Activated naive CD8-positive, alpha-beta T cell treated with anti-CD3 and anti-CD28 coated beads, Interleukin-2, amount 50 U/mL, for 24 hours (primary cell): Measurements from ENCODE around the gene RAP2B.
A peak's percentile ranks its signal among the peaks of the same experiment; 100 is the strongest.
"Not testable (repeated sequence)": the region's sequence is repeated elsewhere in the genome, so short reads cannot be mapped to it uniquely, and the experiment has no call there.

Experiments used
- ATAC-seq: fragments of 150-1000 bp; cut with Tn5 transposase; one replicate; pipeline ENCODE4 v1.10.0; 2021
- DNase-seq: peaks from one replicate; pipeline ENCODE4 v3.0.0; 2021
- H3K27ac Mint-ChIP-seq: one replicate; pipeline ENCODE4 v1.8.0; 2021; ENCODE audit warnings: mild to moderate bottlenecking, mixed read lengths
- H3K27me3 Mint-ChIP-seq: one replicate; pipeline ENCODE4 v1.8.0; 2021; ENCODE audit warnings: mixed read lengths
- H3K36me3 Mint-ChIP-seq: one replicate; pipeline ENCODE4 v1.8.0; 2021; ENCODE audit warnings: low read depth, mixed read lengths
- H3K4me1 Mint-ChIP-seq: one replicate; pipeline ENCODE4 v1.8.0; 2021; ENCODE audit warnings: mixed read lengths
- H3K4me3 Mint-ChIP-seq: one replicate; pipeline ENCODE4 v1.8.0; 2021; ENCODE audit warnings: mild to moderate bottlenecking, moderate library complexity, mixed read lengths
- H3K9me3 Mint-ChIP-seq: one replicate; pipeline ENCODE4 v1.8.0; 2021; ENCODE audit warnings: mixed read lengths

Gene RAP2B

GRCh38 chr3:153146191-153147053 lies 15.6 kb upstream of the RAP2B start:
- DNase-seq (no peak), ATAC-seq (peak; percentile 63)
- H3K27me3 Mint-ChIP-seq = no peaks in the 10 kb centered on the region
- no peak overlapping the region for H3K4me3 Mint-ChIP-seq
- H3K27ac Mint-ChIP-seq = no peak overlapping the region
- H3K9me3 Mint-ChIP-seq = peaks cover 5% of the 10 kb centered on the region
- H3K4me1 Mint-ChIP-seq = no peaks in the 10 kb centered on the region
- no peaks in the 10 kb centered on the region for H3K36me3 Mint-ChIP-seq

GRCh38 chr3:153150991-153151390 lies 11.0 kb upstream of the RAP2B start:
- Mint-ChIP-seq H3K4me3 (no peak overlapping the region), H3K9me3 (peaks cover 5% of the 10 kb centered on the region), H3K36me3 (no peaks in the 10 kb centered on the region), H3K27me3 (no peaks in the 10 kb centered on the region), H3K27ac (no peak overlapping the region), H3K4me1 (no peaks in the 10 kb centered on the region)
- DNase-seq (no peak), ATAC-seq (no peak)

GRCh38 chr3:153155786-153156185 lies 6.2 kb upstream of the RAP2B start:
- H3K27ac Mint-ChIP-seq, H3K4me3 Mint-ChIP-seq, H3K27me3 Mint-ChIP-seq, ATAC-seq, H3K9me3 Mint-ChIP-seq, H3K4me1 Mint-ChIP-seq, H3K36me3 Mint-ChIP-seq, DNase-seq: not testable (repeated sequence)

GRCh38 chr3:153158189-153158588 lies 3.8 kb upstream of the RAP2B start:
- Mint-ChIP-seq H3K27me3 (no peaks in the 10 kb centered on the region), H3K4me1 (peaks cover 13% of the 10 kb centered on the region), H3K27ac (no peak overlapping the region), H3K36me3 (no peaks in the 10 kb centered on the region), H3K9me3 (no peaks in the 10 kb centered on the region), H3K4me3 (no peak overlapping the region)
- no peak for ATAC-seq
- DNase-seq = no peak

- Mint-ChIP-seq H3K27ac (no peak overlapping the region), H3K27me3 (no peaks in the 10 kb centered on the region), H3K9me3 (no peaks in the 10 kb centered on the region), H3K36me3 (peaks cover 2% of the 10 kb centered on the region), H3K4me1 (peaks cover 21% of the 10 kb centered on the region), H3K4me3 (peak overlapping the region; percentile 96)
- ATAC-seq (no peak), DNase-seq (no peak)
Observed at GRCh38 chr3:153158961-153159735, 2.9 kb upstream of the RAP2B start.

GRCh38 chr3:153159771-153160397 lies 2.1 kb upstream of the RAP2B start:
- peaks cover 28% of the 10 kb centered on the region for H3K4me1 Mint-ChIP-seq
- H3K27me3 Mint-ChIP-seq = no peaks in the 10 kb centered on the region
- peak overlapping the region; percentile 96 for H3K4me3 Mint-ChIP-seq
- H3K27ac Mint-ChIP-seq = peak overlapping the region; percentile 95
- ATAC-seq (no peak), DNase-seq (no peak)
- peaks cover 7% of the 10 kb centered on the region for H3K36me3 Mint-ChIP-seq
- H3K9me3 Mint-ChIP-seq = no peaks in the 10 kb centered on the region

GRCh38 chr3:153160451-153161137 lies 1.4 kb upstream of the RAP2B start:
- Mint-ChIP-seq H3K9me3 (no peaks in the 10 kb centered on the region), H3K27me3 (no peaks in the 10 kb centered on the region), H3K36me3 (peaks cover 9% of the 10 kb centered on the region), H3K27ac (peak overlapping the region; percentile 95), H3K4me3 (peak overlapping the region; percentile 96), H3K4me1 (peaks cover 35% of the 10 kb centered on the region)
- ATAC-seq = peak; percentile 48
- DNase-seq = peak; percentile 83

- Mint-ChIP-seq H3K4me3 (peak overlapping the region; percentile 96), H3K27ac (peak overlapping the region; percentile 95), H3K36me3 (peaks cover 9% of the 10 kb centered on the region), H3K4me1 (peaks cover 42% of the 10 kb centered on the region), H3K27me3 (no peaks in the 10 kb centered on the region), H3K9me3 (no peaks in the 10 kb centered on the region)
- ATAC-seq = peak; percentile 88
- peak; percentile 82 for DNase-seq
Observed at GRCh38 chr3:153161138-153161713, 800 bp upstream of the RAP2B start.

- H3K36me3 Mint-ChIP-seq = peaks cover 15% of the 10 kb centered on the region
- ATAC-seq = peak; percentile 5
- no peaks in the 10 kb centered on the region for H3K9me3 Mint-ChIP-seq
Observed at GRCh38 chr3:153162513-153163392, 727 bp downstream of the RAP2B start.

GRCh38 chr3:153163393-153163724 lies 1.3 kb downstream of the RAP2B start:
- DNase-seq = no peak
- H3K4me3 Mint-ChIP-seq = peak overlapping the region; percentile 96
- H3K9me3 Mint-ChIP-seq = no peaks in the 10 kb centered on the region
- peak overlapping the region; percentile 86 for H3K27ac Mint-ChIP-seq
- H3K4me1 Mint-ChIP-seq = peaks cover 61% of the 10 kb centered on the region
- H3K27me3 Mint-ChIP-seq = no peaks in the 10 kb centered on the region
- ATAC-seq = no peak
- peaks cover 15% of the 10 kb centered on the region for H3K36me3 Mint-ChIP-seq

More at GRCh38 chr3:153162513-153163392, 727 bp downstream of the RAP2B start:
- Mint-ChIP-seq H3K4me3 (peak overlapping the region; percentile 96), H3K27ac (peak overlapping the region; percentile 86), H3K4me1 (peaks cover 57% of the 10 kb centered on the region), H3K27me3 (no peaks in the 10 kb centered on the region)
- peak; percentile 44 for DNase-seq

- H3K27me3 Mint-ChIP-seq = no peaks in the 10 kb centered on the region
- peak overlapping the region; percentile 86 for H3K27ac Mint-ChIP-seq
- H3K4me1 Mint-ChIP-seq = peaks cover 61% of the 10 kb centered on the region
- no peak for ATAC-seq
- no peaks in the 10 kb centered on the region for H3K9me3 Mint-ChIP-seq
- H3K4me3 Mint-ChIP-seq = peak overlapping the region; percentile 96
- DNase-seq = no peak
- peaks cover 15% of the 10 kb centered on the region for H3K36me3 Mint-ChIP-seq
Observed at GRCh38 chr3:153163756-153164550, 1.9 kb downstream of the RAP2B start.

- Mint-ChIP-seq H3K27me3 (no peaks in the 10 kb centered on the region), H3K4me3 (peak overlapping the region; percentile 96), H3K36me3 (peaks cover 15% of the 10 kb centered on the region), H3K9me3 (no peaks in the 10 kb centered on the region), H3K27ac (peak overlapping the region; percentile 73), H3K4me1 (peaks cover 58% of the 10 kb centered on the region)
- DNase-seq (no peak), ATAC-seq (no peak)
Observed at GRCh38 chr3:153165261-153165681, 3.2 kb downstream of the RAP2B start.
